Activated gamma-delta T cell treated with anti-CD3 and anti-CD28 coated beads, Interleukin-2, amount 50 U/mL, for 16 hours (primary cell): ENCODE measurements around the gene LDOC1.
"Not testable (repeated sequence)": the region's sequence is repeated elsewhere in the genome, so short reads cannot be mapped to it uniquely, and the experiment has no call there.

Source experiments
- DNase-seq: peaks from one replicate; pipeline ENCODE4 v3.0.0-alpha.2; 2020; ENCODE audit warnings: low read depth

Gene LDOC1

GRCh38 chrX:141176586-141177451, at the start of gene LDOC1:
Gene LDOC1, minus strand, starts transcription at chrX:141177129. Its CDS starts 108 bp downstream, at chrX:141177021.
- DNase-seq = peak; percentile 29

- DNase-seq = no peak
Observed at GRCh38 chrX:141221611-141222010, 44.7 kb upstream of the LDOC1 start.

- no peak for DNase-seq
Observed at GRCh38 chrX:141220342-141221008, 43.5 kb upstream of the LDOC1 start.

GRCh38 chrX:141214196-141214595, 37.3 kb upstream of the LDOC1 start:
- DNase-seq = no peak

- no peak for DNase-seq
Observed at GRCh38 chrX:141201962-141202361, 25.0 kb upstream of the LDOC1 start.

- DNase-seq = not testable (repeated sequence)
Observed at GRCh38 chrX:141188573-141188972, 11.6 kb upstream of the LDOC1 start.

- no peak for DNase-seq
Observed at GRCh38 chrX:141185366-141185765, 8.4 kb upstream of the LDOC1 start.

- no peak for DNase-seq
Observed at GRCh38 chrX:141183000-141183399, 6.1 kb upstream of the LDOC1 start.

- no peak for DNase-seq
Observed at GRCh38 chrX:141180851-141181250, 3.9 kb upstream of the LDOC1 start.

GRCh38 chrX:141175786-141176185, 1.1 kb downstream of the LDOC1 start:
- DNase-seq = no peak

- DNase-seq = no peak
Observed at GRCh38 chrX:141164406-141164805, 12.5 kb downstream of the LDOC1 start.

- no peak for DNase-seq
Observed at GRCh38 chrX:141158084-141158483, 18.8 kb downstream of the LDOC1 start.

GRCh38 chrX:141155231-141155630, 21.7 kb downstream of the LDOC1 start:
- DNase-seq = not testable (repeated sequence)

- no peak for DNase-seq
Observed at GRCh38 chrX:141142946-141143345, 34.0 kb downstream of the LDOC1 start.

GRCh38 chrX:141133272-141133671, 43.7 kb downstream of the LDOC1 start:
- no peak for DNase-seq

- no peak for DNase-seq
Observed at GRCh38 chrX:141127146-141127545, 49.8 kb downstream of the LDOC1 start.
